GM12875 (cell line): Measurements from ENCODE around the gene PCDHA1.

Source experiments
- H3K4me3 ChIP-seq: one replicate; pipeline ENCODE4 v1.5.1; 2011; ENCODE audit warnings: low read depth, low read length, control low read depth
- CTCF ChIP-seq: IDR thresholded peaks from 2 replicates; pipeline ENCODE4 v1.5.1; 2011; ENCODE audit warnings: low read depth, mild to moderate bottlenecking, control low read depth, inconsistent platforms, low read length, moderate library complexity, borderline replicate concordance; ENCODE audit not compliant: insufficient read depth

Gene PCDHA1

GRCh38 chr5:140992828-140993227 lies 206.9 kb downstream of the PCDHA1 start:
- TF ChIP-seq CTCF: no peak
- H3K4me3 ChIP-seq: no peak overlapping the region

- no peak overlapping the region for H3K4me3 ChIP-seq
- no peak for TF ChIP-seq CTCF
Observed at GRCh38 chr5:140996060-140996459, 210.1 kb downstream of the PCDHA1 start.

- TF ChIP-seq CTCF: no peak
- no peak overlapping the region for H3K4me3 ChIP-seq
Observed at GRCh38 chr5:140998921-140999410, 213.0 kb downstream of the PCDHA1 start.

GRCh38 chr5:141001446-141001843 lies 215.5 kb downstream of the PCDHA1 start:
- no peak for TF ChIP-seq CTCF
- H3K4me3 ChIP-seq: no peak overlapping the region

DNA sequence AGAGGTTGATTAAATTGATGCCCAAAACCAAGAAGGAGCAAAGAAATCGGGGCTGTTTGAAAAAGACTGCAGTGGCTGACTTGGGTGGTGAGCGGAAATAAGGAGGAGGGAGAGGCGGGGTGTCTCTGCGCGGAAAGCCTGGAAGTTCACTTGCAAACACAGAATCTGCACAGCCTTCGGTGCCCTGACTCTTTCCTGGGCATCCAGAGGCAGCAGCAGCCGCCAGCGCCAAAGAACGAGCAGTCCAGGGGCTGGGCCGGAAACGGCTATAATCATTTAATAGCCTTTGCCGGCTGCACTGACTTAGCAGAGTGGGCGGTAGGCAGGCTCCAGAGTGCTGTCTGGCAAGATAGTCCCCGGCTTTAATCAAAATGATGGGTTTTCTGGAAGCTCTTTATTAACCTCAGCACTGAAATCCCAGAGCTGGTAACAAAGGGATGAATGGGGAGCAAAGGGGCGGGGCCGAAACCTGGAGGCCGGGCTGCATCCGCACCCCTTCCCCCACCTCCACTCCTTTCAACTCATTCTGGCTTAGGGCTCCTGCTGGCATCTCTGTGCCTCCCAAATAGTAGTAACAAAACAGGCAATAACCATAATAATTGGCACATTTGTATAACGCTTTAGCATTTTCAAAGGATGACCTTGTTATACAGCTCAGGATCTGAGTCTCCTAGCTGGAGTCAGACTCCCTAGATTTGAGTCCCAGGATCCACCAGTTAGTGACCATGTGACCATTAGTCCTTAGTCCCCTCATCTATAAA lies 216.1 kb downstream of the PCDHA1 start:
- H3K4me3 ChIP-seq: no peak overlapping the region
- no peak for TF ChIP-seq CTCF

GRCh38 chr5:141002605-141002965 lies 216.6 kb downstream of the PCDHA1 start:
- H3K4me3 ChIP-seq: no peak overlapping the region
- TF ChIP-seq CTCF: no peak

DNA sequence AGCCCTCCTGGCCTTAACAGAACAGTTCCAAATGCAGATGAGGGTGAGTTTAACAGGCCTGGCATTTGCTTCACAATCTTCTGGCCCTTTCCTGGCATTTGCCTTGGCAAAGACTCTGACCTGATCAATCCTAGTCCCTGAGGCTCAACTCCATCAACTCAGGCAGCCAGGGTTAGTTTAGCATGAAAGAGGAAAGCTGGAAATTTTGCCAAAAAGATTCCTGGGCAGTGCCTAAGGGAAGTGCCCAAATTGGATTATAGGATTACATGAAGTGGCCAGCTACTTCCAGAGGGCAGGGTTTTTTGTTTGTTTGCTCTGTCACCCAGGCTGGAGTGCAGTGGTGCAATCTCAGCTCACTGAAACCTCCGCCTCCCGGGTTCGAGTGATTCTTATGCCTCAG lies 217.1 kb downstream of the PCDHA1 start:
- H3K4me3 ChIP-seq: no peak overlapping the region
- TF ChIP-seq CTCF: no peak
